GM19438 (cell line): ENCODE results near the gene HOXB2.

Experiments used
- ATAC-seq: cut with Tn5 transposase; IDR thresholded peaks from one replicate; pipeline ENCODE4 v1.9.1; 2021; ENCODE audit warnings: low read depth; ENCODE audit not compliant: unreplicated experiment

The HOXB2 gene

DNA sequence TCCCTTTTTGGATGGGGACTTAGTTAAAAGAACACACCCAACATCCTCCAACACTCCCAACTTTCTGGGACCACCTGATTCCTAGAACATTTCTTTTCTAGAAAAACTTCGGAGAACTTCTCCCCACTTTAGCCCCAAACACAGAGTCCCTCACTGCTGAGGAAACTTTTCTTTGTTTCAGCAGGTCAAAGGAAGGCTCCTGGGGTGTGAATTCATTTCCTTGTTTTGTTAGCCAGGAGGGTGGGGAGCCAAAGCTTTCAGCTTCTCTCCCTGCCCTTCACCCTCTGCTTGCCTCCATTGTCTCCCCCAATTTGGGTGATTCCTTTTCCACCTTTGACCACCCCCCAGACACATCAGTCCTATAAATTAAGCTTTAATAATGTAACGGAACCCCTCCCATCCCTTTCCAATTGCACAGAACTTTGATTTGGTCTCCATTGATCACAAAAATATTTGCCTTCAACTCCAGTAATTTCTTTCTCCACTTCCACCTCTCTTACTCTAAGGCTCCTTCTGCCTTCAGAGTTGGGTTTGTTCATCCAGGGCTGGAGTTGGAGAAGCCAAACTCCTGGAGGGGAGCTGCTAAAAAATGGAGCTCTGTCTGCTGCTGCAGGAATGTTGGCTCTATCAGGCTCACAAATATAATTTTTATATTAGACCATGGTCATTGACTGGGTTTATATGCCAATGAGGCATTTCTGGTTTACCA, 22.9 kb upstream of the HOXB2 start:
- ATAC-seq = no peak

DNA sequence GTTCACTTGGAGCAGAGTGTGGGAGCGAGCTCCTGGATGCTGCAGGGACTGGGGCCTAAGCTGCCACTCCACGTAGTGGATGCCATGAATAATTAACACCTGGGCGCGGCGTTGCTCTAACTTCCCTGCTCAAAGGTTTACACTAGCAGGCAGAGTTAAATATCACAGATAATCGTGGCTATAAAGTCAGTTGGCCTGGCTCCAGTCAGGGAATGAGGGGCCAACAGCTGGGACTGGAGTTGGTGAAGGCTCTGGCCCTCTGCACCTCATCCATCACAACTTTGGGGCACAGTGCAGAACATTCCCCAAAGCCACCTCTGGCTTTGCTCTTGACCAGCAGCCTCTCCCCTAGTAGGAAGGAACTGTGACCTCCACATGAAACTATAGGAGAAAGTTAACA, 22.3 kb upstream of the HOXB2 start:
- ATAC-seq = no peak

DNA sequence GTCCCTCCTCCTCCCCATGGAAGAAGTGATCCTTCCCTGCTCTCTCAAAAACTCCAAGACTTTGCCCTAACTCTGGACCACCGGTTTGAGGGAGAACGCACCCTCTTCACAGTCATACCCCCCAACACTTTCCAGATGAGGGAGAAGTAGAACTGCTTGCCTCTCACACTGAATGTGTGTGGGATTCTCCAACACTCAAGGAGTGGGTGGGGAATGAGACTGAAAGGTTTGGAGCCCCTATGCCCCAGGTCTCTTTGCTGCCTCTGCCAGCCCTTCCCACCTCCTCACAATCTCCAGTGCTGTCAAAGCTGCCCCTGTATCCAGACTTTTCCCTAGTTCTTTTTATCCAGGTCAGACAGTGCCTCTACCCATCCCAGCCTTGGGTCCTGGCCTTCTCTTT, 21.8 kb upstream of the HOXB2 start:
- ATAC-seq = no peak

DNA sequence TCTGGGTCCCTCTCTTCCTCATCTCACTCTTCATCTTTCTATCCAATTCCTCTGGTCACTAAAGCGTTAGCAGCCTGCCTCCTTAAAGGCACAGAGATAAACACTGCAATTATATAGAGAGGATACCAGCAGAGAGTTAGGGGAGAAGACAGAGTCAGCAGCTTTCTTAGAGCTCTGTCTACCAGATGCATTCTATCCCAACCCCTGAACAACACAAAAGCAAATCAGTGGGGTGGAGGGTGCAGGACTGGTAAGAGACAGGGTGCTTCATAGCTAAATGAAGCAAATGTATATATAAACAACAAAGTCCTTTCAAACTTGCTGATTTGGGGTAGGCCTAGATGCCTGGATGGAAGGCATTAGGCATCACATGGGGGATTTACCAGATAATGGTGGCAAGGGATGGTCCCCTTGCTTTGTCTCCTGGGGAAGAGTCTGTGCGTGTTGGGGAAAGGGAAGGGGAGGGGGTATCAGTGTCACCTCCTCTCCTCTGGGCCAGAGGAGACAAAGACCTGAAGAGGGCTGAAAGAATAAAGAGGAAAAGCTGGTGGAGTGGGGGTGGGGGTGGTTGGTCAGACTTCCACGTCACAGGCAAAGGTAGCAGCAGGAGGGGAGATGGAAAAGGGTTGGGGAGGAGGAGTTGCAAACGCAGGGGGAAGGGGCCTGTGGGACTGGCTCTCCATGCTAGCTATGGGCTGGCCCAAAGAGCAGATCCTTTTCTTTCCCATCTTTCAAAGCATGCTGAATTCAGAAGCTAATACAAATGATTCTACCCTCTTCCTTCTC, 21.2 kb upstream of the HOXB2 start:
- ATAC-seq = no peak

DNA sequence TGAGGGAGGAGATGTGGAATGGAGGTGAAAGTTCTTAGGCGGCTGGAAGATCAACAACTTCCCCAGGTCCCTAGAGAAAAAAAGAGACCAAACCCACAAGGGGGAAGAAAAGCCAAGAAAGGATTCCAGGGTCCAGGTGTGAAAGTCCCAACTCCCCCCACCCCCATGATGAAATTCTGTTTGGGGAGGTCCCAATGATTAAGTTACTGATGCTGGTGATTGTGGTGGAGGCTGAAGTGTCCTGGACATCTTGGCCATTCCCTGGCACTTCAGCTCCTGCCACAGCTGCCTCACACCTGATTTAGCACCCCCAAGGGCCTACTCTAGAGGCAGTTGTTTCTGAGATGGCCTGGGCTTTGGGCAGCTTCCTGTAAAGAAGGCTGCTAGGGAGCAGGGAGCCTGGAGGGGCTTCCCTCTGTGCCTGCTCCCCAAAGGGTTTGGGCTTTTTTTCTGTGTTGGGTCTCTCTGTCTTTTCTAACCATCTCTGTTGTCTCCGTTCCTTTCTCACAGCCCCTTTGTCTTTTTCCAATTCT, 20.2 kb upstream of the HOXB2 start:
- ATAC-seq = no peak

DNA sequence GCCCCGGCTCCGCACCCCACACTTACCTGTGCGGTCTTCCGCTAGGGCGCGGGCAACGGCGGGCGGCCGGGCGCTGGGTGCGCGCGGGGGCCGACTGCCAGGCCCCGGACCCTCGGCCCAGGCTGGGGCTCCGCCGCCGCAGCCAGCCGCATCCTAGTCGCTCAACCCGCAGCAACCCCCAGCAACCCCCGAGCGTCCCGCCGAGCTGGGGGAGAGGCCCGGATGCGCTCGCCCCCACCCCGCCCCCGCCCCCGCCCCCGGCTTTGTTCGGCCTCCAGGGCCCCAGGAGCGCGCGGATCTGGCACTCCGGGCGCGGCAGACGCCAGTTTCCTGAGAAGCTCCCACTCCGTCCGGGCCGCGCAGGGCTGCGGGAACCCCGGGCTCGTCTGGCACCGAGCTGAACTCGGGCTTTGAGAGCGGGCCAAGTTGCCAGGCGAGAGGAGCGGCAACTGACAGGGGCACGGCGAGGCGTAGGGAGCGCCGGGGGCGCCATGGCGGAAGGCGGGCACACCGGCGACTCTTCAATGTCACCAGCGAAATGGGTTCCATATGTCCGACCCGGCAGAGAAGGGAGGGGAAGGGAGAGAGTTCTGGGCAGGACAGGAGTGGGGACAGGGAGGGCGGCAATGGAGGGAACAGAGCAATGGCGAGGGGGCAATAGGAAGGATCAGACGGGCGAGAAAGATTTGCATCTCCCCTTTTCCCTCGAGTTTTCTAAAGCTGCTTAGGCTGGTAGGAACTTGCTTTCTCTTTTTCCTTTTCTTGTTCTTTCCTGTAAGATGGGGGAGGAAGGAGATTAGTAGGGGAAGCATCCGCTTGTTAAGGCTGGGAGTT, 19.5 kb upstream of the HOXB2 start:
- no peak for ATAC-seq

DNA sequence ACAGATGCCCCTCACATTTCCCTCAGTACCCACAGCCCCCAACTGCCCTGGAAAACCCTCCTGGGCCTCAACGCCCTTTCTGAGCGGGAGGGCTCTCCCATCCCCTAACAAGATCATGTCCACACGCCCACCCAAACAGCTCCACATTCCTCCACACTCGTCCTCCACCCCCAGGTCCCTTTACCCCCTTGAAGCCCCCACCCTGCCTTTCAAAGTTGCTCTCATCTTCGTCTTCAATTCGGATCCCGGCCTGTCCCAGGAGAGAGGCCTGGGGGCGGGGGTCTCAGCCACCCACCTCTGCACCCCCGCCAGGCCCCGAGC, 18.9 kb upstream of the HOXB2 start:
- no peak for ATAC-seq

DNA sequence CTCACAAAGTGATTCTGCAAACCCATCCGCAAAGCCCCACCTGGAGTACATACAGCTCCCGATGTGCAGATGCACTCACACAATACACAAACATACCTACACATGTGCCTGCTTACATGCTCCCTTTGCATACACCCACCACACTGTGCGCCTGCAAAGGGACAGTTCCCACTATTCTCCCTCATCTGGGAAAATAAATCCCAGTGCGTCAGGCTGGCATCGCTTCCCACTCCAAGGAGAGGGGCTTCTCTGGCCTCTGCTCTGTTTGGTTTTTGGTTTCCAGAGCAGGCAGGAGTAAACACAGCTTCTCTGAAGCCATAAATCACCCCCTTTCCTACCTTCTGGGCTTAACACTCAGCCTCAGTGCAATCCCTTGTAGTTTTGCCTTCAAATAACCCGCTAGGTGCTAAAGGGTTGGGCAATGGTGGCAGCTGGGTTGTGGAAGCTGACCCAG, 18.5 kb upstream of the HOXB2 start:
- no peak for ATAC-seq

DNA sequence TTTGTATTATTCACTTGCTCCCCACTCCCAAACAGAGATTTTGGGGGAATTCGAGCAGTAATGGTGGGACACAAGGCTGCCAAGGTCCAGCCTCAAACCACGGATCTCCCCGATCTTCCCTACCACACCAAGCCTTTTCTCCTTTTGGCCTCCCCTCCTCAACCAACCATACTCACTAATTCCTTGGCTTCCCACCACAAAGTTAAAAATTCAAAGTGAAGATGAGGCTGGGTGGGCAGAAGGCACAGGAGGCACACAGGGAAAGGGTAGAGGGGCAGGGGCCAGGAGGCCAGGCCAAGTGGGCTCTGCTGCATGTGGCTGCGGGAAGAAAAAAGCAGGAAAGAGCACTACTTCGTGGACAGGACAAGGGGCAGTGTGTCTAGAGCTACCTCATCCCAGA, 18.0 kb upstream of the HOXB2 start:
- ATAC-seq = no peak

DNA sequence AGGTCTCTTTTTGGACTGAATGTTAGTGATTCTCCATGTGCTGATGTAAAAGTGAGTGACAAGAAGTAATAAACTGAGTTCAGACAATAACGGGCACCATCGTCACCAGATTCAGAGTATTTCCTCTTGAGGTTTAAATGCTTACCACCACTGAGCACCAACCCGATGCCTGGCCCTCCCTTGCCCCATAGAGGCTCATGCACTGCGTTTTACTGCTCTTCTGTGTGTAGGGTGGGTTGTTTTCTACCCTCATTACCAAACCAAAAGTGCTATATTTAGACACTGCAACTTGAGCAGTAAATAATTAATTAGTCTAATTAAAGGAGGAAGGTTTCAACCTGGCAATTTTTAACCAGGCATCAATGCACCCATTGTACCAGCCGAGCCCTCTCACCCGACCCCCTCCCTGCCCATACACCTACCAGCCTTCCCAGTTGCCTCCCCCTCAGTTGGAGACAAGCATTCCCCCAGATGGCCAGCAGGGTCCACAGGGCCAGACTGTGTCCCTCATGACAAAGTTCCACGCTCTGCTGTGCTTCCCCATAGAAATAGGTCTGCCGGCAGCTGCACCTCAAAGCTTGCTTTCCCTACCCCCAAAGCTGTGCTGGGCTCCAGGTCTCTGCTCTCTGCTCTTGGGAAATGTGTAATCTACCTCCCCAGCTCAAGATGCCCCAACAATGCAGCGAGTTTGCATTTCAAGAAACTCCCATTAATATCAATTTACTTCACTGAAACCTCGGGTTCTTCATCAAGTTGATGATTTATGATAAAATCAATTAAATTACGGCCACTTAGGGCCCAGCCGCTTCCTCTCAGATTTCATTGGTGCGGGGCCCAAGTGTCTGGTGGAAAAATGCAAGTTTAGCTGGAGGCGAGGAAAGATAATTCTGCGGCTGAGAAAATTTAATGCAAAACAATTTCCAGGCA, 17.2 kb upstream of the HOXB2 start:
- ATAC-seq = peak; percentile 66

DNA sequence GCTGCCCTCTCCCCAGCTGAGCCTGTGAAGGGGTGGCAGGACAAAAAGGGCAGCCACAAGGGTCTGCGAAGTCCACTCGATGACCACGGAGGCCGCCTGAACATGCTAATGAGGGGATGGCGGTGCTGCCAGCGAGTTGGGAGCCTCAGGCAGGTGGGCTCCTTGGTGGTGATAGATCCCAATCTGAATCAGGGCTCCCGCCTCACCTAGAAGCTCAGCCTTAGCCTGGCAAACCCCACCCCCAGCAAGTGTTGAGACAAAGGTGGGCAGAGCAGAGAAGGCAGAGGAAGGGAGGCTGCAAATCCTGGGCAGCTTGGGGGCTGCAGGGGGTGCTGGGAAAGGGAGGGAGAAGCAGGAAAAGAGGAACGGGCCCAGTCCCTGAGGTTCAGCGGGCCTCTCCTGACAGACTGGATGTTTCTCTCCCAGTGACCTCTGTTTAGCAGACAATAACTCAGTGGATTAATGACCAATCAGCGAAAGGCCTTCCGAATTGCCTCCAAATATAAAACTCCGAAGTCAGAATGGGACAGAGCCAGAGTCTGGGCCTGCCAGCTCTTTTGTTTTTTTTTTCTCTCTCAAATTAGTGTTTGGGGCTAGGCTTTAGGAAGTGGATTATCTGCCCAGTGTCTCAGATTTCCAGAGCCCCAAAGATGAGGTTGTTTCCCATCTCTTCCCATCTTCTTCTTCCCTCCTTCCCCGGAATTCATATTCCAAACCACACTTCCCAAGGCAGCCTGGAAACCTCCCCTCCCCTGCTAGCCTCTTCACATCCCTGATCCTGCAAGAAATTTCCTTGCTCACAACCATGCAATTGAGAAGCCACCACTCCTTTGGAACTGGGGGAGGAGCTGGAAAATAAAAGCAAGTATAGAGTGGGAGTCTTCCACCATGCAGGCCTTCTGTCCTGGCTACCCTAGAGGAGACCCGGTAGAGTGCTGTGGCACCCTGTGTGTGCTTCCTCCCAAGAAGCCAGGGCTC, 15.2 kb upstream of the HOXB2 start:
- ATAC-seq = no peak

DNA sequence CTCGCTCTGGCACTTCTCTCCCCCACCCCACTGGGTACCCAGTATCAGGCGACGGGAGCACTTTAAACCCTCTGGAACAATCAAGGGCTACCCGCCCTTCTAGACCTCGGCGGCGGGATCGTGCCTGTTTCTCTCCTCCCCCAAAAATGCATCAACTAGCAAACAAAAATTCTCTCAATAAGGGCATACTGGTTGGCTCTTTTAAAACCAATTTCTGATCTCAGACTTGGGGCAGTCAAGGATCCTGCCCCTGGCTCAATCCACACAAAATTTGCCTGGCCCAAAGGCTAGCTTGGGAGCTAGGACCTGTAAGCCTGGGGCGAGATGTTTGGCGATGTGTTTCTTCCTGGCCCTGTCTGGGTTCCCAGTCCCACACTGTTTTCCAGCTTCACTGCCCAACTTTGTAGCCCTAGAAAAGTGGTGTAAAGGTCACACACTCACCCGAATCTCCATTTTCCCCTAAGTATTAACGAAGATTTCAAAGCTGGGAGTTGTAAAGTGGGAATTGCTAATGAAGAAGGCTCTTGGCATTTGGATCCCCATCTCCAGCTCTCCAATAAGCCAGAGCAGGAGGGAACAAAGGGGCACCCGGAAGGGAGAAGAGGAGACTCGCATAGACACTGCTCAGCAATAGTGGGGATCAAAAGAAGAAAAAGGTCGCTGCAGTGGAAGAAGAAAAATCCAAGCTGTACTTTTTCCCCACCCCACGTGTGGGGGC, 14.4 kb upstream of the HOXB2 start:
- no peak for ATAC-seq

DNA sequence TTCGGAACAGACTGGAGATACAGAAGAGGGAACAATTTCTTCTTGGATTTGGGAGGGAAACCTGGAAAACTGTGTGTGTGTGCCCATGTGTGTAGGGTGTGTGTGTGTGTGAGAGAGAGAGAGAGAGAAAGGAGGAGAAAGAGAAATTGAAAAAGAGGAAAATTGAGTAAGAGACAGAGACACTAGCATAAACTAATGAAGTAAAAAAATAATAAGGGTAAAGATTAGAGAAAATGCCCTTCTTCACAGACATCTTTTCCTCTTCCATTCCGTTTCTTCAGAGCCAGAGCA, 13.9 kb upstream of the HOXB2 start:
- ATAC-seq = no peak

DNA sequence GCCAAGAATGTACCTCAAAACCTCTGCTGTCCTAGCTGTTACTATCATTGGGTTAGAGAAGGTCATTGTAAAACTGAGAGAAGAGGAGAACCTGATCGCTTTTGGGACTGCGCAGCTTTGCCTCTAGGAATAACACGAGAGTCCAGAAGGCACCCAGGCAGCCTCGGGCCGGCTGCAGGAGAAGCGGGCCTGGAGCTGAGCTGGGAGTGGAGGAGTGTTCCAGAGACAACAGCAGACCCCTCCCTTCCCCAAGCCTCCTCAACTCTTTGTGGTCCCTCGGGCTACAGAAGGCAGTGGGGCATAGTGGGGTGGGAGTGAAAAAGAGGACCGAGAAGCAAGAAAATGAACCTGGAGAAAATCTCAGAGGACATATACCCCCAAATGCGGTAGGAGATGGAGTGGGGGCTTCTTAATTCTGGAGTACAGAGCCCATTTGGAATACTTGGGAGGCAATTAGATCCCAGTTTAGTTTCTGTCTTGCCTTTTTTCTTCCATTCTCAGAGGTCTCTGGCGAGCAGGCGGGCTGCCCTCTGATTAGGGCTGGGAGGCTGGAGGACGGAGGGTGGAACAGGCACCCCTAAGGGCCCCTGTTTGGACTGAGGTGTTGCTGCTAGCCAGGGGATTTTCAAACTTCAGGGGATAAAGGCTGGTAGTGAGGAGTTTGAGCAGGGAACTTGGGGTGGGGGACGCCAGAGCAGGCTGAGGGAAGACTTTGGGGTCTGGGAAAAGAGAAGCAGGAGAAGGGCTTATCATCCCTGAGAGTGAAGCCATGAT, 13.3 kb upstream of the HOXB2 start:
- no peak for ATAC-seq

DNA sequence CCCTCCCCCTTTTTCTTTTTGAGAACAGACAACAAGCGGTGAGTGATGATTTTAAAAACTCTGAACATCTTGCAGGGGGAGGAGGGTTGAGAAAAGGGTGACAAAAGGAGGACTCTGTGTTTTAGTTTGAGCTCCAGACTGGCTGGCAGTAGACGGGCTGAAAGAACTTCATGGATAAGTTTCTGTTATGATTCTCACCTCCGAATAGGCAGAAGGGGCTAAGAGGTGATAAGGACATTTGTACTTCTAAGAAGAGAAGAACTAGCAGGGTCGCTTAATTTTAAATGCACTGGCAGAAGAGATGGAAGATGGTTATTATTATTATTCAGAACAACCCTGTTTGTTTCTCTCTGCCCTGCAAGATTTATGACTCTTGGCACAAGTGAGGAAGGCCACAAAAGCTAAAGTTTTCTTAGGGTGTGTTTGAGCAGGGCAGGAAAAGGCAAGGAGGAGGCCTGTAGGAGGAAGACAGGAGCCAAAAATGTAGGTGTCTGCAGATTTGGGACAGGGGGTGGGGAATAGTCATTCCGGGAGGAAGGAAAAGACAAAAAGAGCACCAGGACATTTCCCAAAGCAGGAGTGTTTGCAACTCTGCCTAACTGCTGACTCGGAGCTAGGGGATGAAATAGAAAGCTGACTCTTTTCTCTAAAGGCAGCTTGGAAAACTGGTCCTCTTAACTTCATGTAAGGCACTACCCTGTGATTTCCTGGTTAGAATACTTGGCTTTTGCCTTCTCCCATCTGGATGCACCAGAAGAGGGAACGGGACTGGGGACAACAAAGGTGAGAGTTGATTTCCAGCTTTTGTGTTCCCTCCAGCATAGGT, 11.9 kb upstream of the HOXB2 start:
- no peak for ATAC-seq

DNA sequence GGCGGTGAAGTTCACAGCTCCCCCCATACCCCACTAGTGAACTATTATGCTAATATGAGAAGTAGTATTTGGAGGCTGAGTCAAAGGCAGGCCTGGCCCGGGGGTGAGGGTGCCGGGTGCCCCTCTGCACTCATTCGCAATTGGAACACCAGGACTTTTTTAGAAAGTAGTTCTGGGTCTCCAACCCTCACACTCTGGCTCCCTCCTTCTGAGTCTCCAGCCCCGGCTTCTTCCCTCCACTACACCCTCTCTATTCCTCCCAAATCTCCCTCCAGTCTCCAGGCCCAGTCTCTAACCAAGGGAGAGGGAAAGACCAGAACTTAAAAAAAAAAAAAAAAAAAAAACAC, 11.3 kb upstream of the HOXB2 start:
- no peak for ATAC-seq
